GM12865 (cell line): ENCODE data around the gene DTD1.

Experiments
- DNase-seq: peaks from one replicate; pipeline ENCODE4 v3.0.0; 2010; ENCODE audit warnings: low read depth
- H3K4me3 ChIP-seq: 2 replicates; pipeline ENCODE4 v1.5.1; 2011; ENCODE audit warnings: mild to moderate bottlenecking, low read depth, low read length, control low read depth
- CTCF ChIP-seq: IDR thresholded peaks from 2 replicates; pipeline ENCODE4 v1.5.1; 2011; ENCODE audit warnings: low read length, control low read depth, low read depth, inconsistent platforms; ENCODE audit not compliant: insufficient read depth; ENCODE audit errors: missing control alignments

DTD1 gene

GRCh38 chr20:18678549-18679419, 90.9 kb downstream of the DTD1 start:
- no peak for TF ChIP-seq CTCF
- no peak overlapping the region for H3K4me3 ChIP-seq
- peak; percentile 56 for DNase-seq

DNA sequence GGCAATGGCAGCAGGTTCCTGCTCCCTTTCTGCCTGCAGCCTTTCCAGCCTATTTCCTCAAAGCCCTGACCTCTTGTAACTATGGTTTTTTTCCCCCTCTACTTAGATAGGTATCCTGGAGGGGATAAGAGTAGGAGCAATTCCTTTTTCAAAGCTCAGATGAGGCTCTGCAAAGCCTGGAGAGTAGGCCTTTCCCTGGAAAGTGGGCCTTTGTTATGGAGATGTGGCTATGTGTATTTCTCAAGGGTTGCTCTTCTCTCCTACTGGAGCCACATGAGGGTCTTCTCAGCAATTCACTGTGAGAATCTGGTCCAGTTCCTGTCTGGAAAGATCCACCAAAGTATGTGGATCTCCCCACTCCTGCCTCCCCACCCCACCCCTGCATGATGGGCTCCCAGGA, 96.0 kb downstream of the DTD1 start:
- H3K4me3 ChIP-seq: no peak overlapping the region
- no peak for DNase-seq
- TF ChIP-seq CTCF: no peak

GRCh38 chr20:18684775-18685174, 96.9 kb downstream of the DTD1 start:
- DNase-seq: no peak
- no peak overlapping the region for H3K4me3 ChIP-seq
- TF ChIP-seq CTCF: no peak

- no peak overlapping the region for H3K4me3 ChIP-seq
- TF ChIP-seq CTCF: no peak
Measured at GRCh38 chr20:18685406-18685805, 97.6 kb downstream of the DTD1 start.

DNA sequence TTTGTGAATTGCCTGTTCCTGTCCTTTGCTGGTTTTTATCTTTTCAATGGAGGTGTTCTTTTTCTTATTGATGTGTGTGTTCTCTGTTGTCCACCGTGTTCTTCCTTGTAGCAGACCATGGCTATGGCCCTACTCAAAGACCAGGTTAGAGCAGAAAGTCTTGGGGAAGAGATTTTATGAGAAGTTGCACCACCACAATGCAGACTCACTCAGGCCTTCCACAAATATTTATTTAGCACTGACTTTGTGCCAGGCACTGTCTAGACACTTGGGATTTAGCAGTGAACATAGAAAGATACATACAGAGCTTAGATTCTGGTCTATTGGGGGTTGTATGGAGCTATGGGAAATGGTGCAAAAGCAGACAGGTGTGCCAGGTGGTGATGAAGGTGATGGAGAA, 98.8 kb downstream of the DTD1 start:
- no peak for DNase-seq
- H3K4me3 ChIP-seq: no peak overlapping the region
- no peak for TF ChIP-seq CTCF

More at GRCh38 chr20:18685406-18685805, 97.6 kb downstream of the DTD1 start:
- no peak for DNase-seq

- no peak for DNase-seq
- no peak overlapping the region for H3K4me3 ChIP-seq
- no peak for TF ChIP-seq CTCF
Measured at GRCh38 chr20:18688676-18689075, 100.8 kb downstream of the DTD1 start.

GRCh38 chr20:18689557-18689956, 101.7 kb downstream of the DTD1 start:
- DNase-seq: no peak
- H3K4me3 ChIP-seq: no peak overlapping the region
- TF ChIP-seq CTCF: no peak
